IMR-90 (cell line): Measurements from ENCODE around the gene PRSS37. TPM values are rescaled to one million over a fixed set of nuclear protein-coding genes. Genes with fewer than 3 reads are reported as not detected.

Experiments used
- ATAC-seq: fragments of 200-7000 bp; cut with Tn5 transposase; 2 replicates; pipeline ENCODE4 v1.9.1; 2020; ENCODE audit warnings: low read depth, mild to moderate bottlenecking, moderate library complexity
- BruUV-seq: library from RNA; stranded (reverse); fragments of 400-500 nt; replicated peaks from 2 replicates; lab custom pipeline; 2021; lab: Mats Ljungman, UMichigan
- CTCF ChIA-PET: fragments of 300-600 bp; formaldehyde crosslinking; extraction: SDS; loops from one replicate; lab custom pipeline; 2021; ENCODE audit warnings: antibody characterized with exemption; lab: Yijun Ruan, JAX
- POLR2A ChIA-PET: fragments of 300-600 bp; sonication (Branson Sonifier 250); formaldehyde crosslinking; loops from one replicate; lab custom pipeline; 2022; ENCODE audit warnings: antibody characterized with exemption; ENCODE audit not compliant: unreplicated experiment; lab: Charles Lee
- DNase-seq: peaks from one replicate; pipeline ENCODE4 v3.0.0; 2013
- H2AFZ ChIP-seq: replicated peaks from 2 replicates; pipeline ENCODE3; 2013; ENCODE audit warnings: low read length, mild to moderate bottlenecking; ENCODE audit not compliant: poor library complexity
- H2AK5ac ChIP-seq: 2 replicates; pipeline ENCODE4 v1.6.1; 2013; ENCODE audit warnings: low read depth, low read length, inconsistent platforms
- H2AK9ac ChIP-seq: replicated peaks from 2 replicates; pipeline ENCODE3; 2013; ENCODE audit warnings: mild to moderate bottlenecking, low read depth, low read length, moderate library complexity; ENCODE audit not compliant: poor library complexity
- H2BK120ac ChIP-seq: 2 replicates; pipeline ENCODE4 v1.6.1; 2013; ENCODE audit warnings: low read depth, low read length, inconsistent platforms
- H2BK15ac ChIP-seq: 3 replicates; pipeline ENCODE4 v1.6.1; 2013; ENCODE audit warnings: low read depth, low read length, inconsistent platforms
- H2BK20ac ChIP-seq: 2 replicates; pipeline ENCODE4 v1.6.1; 2013; ENCODE audit warnings: low read depth, mild to moderate bottlenecking, inconsistent platforms, low read length, moderate library complexity
- H2BK5ac ChIP-seq: 2 replicates; pipeline ENCODE4 v1.6.1; 2013; ENCODE audit warnings: mild to moderate bottlenecking, low read depth, low read length, inconsistent platforms; ENCODE audit not compliant: poor library complexity, severe bottlenecking
- H3K14ac ChIP-seq: replicated peaks from 2 replicates; pipeline ENCODE4 v1.6.1; 2013; ENCODE audit warnings: low read depth, low read length, inconsistent platforms
- H3K18ac ChIP-seq: 2 replicates; pipeline ENCODE4 v1.6.1; 2013; ENCODE audit warnings: low read depth, low read length, control low read depth
- H3K23ac ChIP-seq: 2 replicates; pipeline ENCODE4 v1.6.1; 2013; ENCODE audit warnings: low read depth, low read length, inconsistent platforms
- H3K27ac ChIP-seq: 2 replicates; pipeline ENCODE4 v1.5.1; 2013; ENCODE audit warnings: mild to moderate bottlenecking, control low read depth, low read length; ENCODE audit not compliant: insufficient read depth
- H3K27me3 ChIP-seq: 2 replicates; pipeline ENCODE4 v1.6.1; 2013; ENCODE audit warnings: low read length; ENCODE audit not compliant: control insufficient read depth, insufficient read depth
- H3K36me3 ChIP-seq: 2 replicates; pipeline ENCODE4 v1.6.1; 2013; ENCODE audit warnings: low read length, mixed read lengths; ENCODE audit not compliant: control insufficient read depth, insufficient read depth
- H3K4ac ChIP-seq: 2 replicates; pipeline ENCODE4 v1.6.1; 2013; ENCODE audit warnings: low read depth, low read length, inconsistent platforms
- H3K4me1 ChIP-seq: 2 replicates; pipeline ENCODE4 v1.6.1; 2013; ENCODE audit warnings: low read length, mixed read lengths; ENCODE audit not compliant: control insufficient read depth, insufficient read depth
- H3K4me2 ChIP-seq: 2 replicates; pipeline ENCODE4 v1.6.1; 2013; ENCODE audit warnings: low read depth, mild to moderate bottlenecking, control low read depth, low read length, moderate library complexity
- H3K4me3 ChIP-seq: 2 replicates; pipeline ENCODE4 v1.5.1; 2013; ENCODE audit warnings: low read depth, mild to moderate bottlenecking, control low read depth, low read length, moderate library complexity; ENCODE audit not compliant: insufficient read depth
- H3K56ac ChIP-seq: 2 replicates; pipeline ENCODE4 v1.6.1; 2013; ENCODE audit warnings: low read length, inconsistent platforms; ENCODE audit not compliant: insufficient read depth; ENCODE audit errors: extremely low read depth
- H3K79me1 ChIP-seq, 2 experiments: 2 replicates each; pipeline ENCODE4 v1.6.1; 2013; ENCODE audit warnings: low read length in 2 of 2, inconsistent platforms in 1 of 2, low read depth in 1 of 2
- H3K9ac ChIP-seq: 2 replicates; pipeline ENCODE4 v1.6.1; 2013; ENCODE audit warnings: low read depth, low read length, control low read depth
- H3K9me1 ChIP-seq: 2 replicates; pipeline ENCODE4 v1.6.1; 2013; ENCODE audit warnings: low read length, inconsistent platforms; ENCODE audit not compliant: insufficient read depth
- H3K9me3 ChIP-seq: 2 replicates; pipeline ENCODE4 v1.6.1; 2013; ENCODE audit warnings: low read length; ENCODE audit not compliant: control insufficient read depth, insufficient read depth
- H4K20me1 ChIP-seq: 2 replicates; pipeline ENCODE4 v1.6.1; 2013; ENCODE audit warnings: low read length, inconsistent platforms; ENCODE audit not compliant: insufficient read depth
- H4K5ac ChIP-seq: 2 replicates; pipeline ENCODE4 v1.6.1; 2013; ENCODE audit warnings: mild to moderate bottlenecking, low read depth, low read length, control low read depth
- H4K8ac ChIP-seq, 2 experiments: 2 replicates each; pipeline ENCODE4 v1.6.1; 2013; ENCODE audit warnings: low read depth in 2 of 2, low read length in 2 of 2, control low read depth in 1 of 2, inconsistent platforms in 1 of 2
- H4K91ac ChIP-seq: 2 replicates; pipeline ENCODE4 v1.6.1; 2013; ENCODE audit warnings: low read depth, low read length, inconsistent platforms; ENCODE audit not compliant: insufficient read depth
- BHLHE40 ChIP-seq: fragments of 150-350 bp; IDR thresholded peaks from 2 replicates; pipeline ENCODE4 v1.6.1; 2016; ENCODE audit warnings: mild to moderate bottlenecking, low read depth, low read length
- CEBPB ChIP-seq: IDR thresholded peaks from 2 replicates; pipeline ENCODE4 v1.6.1; 2012; ENCODE audit warnings: low read depth, low read length, improper control_type of control experiment
- CHD1 ChIP-seq: IDR thresholded peaks from 2 replicates; pipeline ENCODE4 v1.6.1; 2012; ENCODE audit warnings: low read depth, low read length, improper control_type of control experiment
- FOS ChIP-seq: fragments of 150-350 bp; IDR thresholded peaks from 2 replicates; pipeline ENCODE4 v1.6.1; 2016; ENCODE audit warnings: low read depth, low read length
- MAFK ChIP-seq: IDR thresholded peaks from 2 replicates; pipeline ENCODE4 v1.6.1; 2012; ENCODE audit warnings: low read depth, low read length, improper control_type of control experiment
- MXI1 ChIP-seq: IDR thresholded peaks from 2 replicates; pipeline ENCODE4 v1.6.1; 2012; ENCODE audit warnings: low read depth, mild to moderate bottlenecking, low read length, moderate library complexity, borderline replicate concordance
- NFE2L2 ChIP-seq: fragments of 150-350 bp; IDR thresholded peaks from 2 replicates; pipeline ENCODE4 v1.6.1; 2016; ENCODE audit warnings: low read depth, mild to moderate bottlenecking, low read length
- POLR2A ChIP-seq: IDR thresholded peaks from 2 replicates; pipeline ENCODE4 v1.6.1; 2012; ENCODE audit warnings: mild to moderate bottlenecking, low read depth, low read length
- RCOR1 ChIP-seq: IDR thresholded peaks from 2 replicates; pipeline ENCODE4 v1.6.1; 2012; ENCODE audit warnings: mild to moderate bottlenecking, low read length, improper control_type of control experiment; ENCODE audit not compliant: insufficient replicate concordance
- RFX5 ChIP-seq: IDR thresholded peaks from 2 replicates; pipeline ENCODE4 v1.8.0; 2012; ENCODE audit warnings: low read depth, mild to moderate bottlenecking, low read length, moderate library complexity
- SMC3 ChIP-seq: fragments of 150-350 bp; IDR thresholded peaks from 2 replicates; pipeline ENCODE4 v1.6.1; 2016; ENCODE audit warnings: low read depth, mild to moderate bottlenecking, antibody characterized with exemption, low read length, moderate library complexity
- WGBS, 2 experiments: methylation state at CpG; one replicate each; pipeline versions ENCODE4 v1.1.5 to v1.1.7; 2013; ENCODE audit warnings: missing lambda C conversion rate in 2 of 2; ENCODE audit not compliant: insufficient read length in 1 of 2; ENCODE audit errors: extremely low coverage in 2 of 2; 5-methylcytosine and 5-hydroxymethylcytosine counted together
- dilution Hi-C: fragments of 300-500 bp; cut with HindIII; formaldehyde crosslinking; loops from one replicate; pipeline ENCODE4 v1.14.3; 2018; ENCODE audit warnings: low sequenced_read_pairs; ENCODE audit not compliant: unreplicated experiment
- in situ Hi-C: fragments of 300-500 bp; cut with MboI; formaldehyde crosslinking; loops from 3 replicates; pipeline ENCODE4 v1.14.3; 2019; ENCODE audit warnings: low sequenced_read_pairs, inconsistent platforms, mixed read lengths
- intact Hi-C: fragments of 100-400 bp; cut with micrococcal nuclease; formaldehyde crosslinking; loops from 2 replicates; pipeline ENCODE4 v1.10.0; 2022
- polyA plus RNA-seq, 3 experiments: library from polyadenylated mRNA; depleted of rRNA; stranded (reverse); fragments of >200 nt; gene quantifications; 2 replicates each; pipeline ENCODE4 v1.2.3, GENCODE V29; 2012; ENCODE audit warnings: low replicate concordance in 1 of 3
- total RNA-seq: library from RNA; depleted of rRNA; stranded (reverse); fragments of >200 nt; gene quantifications from 2 replicates; pipeline ENCODE4 v1.2.3, GENCODE V29; 2012
- TF ChIP-seq, protein P1 (sequence below): fragments of 150-350 bp; IDR thresholded peaks from 2 replicates; pipeline ENCODE4 v1.6.1; 2017; ENCODE audit warnings: mild to moderate bottlenecking, antibody characterized with exemption, low read length, low read depth
- TF ChIP-seq, protein P2 (sequence below): fragments of 150-350 bp; IDR thresholded peaks from 2 replicates; pipeline ENCODE4 v1.6.1; 2016; ENCODE audit warnings: low read depth, mild to moderate bottlenecking, low read length, moderate library complexity, borderline replicate concordance
- TF ChIP-seq, protein P3 (sequence below): conservative IDR thresholded peaks from 2 replicates; pipeline ENCODE4 v1.5.1; 2012; ENCODE audit warnings: mild to moderate bottlenecking, low read depth, low read length, improper control_type of control experiment

PRSS37 gene
- total and polyA plus RNA-seq, 2 of the 4 experiments (the other 2 are of a cell fraction), result not detected

DNA sequence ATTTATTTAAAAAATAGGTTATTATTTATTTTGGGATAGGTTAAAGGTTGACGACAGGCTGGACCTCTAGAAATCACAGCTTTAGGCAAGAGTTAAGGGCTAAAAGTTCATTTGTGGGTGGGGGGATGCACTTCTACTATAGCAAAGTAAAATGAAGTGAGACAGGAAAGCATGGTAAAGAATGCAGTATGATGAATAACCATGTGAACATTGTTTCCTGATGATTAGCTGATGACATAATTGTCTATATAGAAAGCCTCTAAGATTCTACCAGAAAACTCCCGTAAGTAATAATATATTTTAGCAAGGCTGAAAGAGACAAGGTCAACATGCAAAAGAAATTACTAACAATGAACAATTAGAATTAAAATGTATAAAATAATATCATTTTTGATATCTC is 25.7 kb upstream of the PRSS37 start:
- POLR2A ChIA-PET, result no interaction called here
- no peak overlapping the region for H3K18ac ChIP-seq
- no peaks in the 10 kb centered on the region for H3K36me3 ChIP-seq
- H3K4me3 ChIP-seq, result no peak overlapping the region
- no peak overlapping the region for H4K8ac ChIP-seq
- H2BK5ac ChIP-seq, result no peak overlapping the region
- dilution Hi-C loops (no loop called here), in situ Hi-C loops (no loop called here), intact Hi-C loops (no loop called here)
- TF ChIP-seq MXI1 (no peak), POLR2A (no peak), CHD1 (no peak), RFX5 (no peak), BHLHE40 (no peak), SMC3 (no peak), FOS (no peak), NFE2L2 (no peak), RCOR1 (no peak), MAFK (no peak), CEBPB (no peak)
- TF ChIP-seq, protein P1, sequence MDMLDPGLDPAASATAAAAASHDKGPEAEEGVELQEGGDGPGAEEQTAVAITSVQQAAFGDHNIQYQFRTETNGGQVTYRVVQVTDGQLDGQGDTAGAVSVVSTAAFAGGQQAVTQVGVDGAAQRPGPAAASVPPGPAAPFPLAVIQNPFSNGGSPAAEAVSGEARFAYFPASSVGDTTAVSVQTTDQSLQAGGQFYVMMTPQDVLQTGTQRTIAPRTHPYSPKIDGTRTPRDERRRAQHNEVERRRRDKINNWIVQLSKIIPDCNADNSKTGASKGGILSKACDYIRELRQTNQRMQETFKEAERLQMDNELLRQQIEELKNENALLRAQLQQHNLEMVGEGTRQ, result no peak
- TF ChIP-seq, protein P2, sequence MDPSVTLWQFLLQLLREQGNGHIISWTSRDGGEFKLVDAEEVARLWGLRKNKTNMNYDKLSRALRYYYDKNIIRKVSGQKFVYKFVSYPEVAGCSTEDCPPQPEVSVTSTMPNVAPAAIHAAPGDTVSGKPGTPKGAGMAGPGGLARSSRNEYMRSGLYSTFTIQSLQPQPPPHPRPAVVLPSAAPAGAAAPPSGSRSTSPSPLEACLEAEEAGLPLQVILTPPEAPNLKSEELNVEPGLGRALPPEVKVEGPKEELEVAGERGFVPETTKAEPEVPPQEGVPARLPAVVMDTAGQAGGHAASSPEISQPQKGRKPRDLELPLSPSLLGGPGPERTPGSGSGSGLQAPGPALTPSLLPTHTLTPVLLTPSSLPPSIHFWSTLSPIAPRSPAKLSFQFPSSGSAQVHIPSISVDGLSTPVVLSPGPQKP, result no peak
- TF ChIP-seq, protein P3, sequence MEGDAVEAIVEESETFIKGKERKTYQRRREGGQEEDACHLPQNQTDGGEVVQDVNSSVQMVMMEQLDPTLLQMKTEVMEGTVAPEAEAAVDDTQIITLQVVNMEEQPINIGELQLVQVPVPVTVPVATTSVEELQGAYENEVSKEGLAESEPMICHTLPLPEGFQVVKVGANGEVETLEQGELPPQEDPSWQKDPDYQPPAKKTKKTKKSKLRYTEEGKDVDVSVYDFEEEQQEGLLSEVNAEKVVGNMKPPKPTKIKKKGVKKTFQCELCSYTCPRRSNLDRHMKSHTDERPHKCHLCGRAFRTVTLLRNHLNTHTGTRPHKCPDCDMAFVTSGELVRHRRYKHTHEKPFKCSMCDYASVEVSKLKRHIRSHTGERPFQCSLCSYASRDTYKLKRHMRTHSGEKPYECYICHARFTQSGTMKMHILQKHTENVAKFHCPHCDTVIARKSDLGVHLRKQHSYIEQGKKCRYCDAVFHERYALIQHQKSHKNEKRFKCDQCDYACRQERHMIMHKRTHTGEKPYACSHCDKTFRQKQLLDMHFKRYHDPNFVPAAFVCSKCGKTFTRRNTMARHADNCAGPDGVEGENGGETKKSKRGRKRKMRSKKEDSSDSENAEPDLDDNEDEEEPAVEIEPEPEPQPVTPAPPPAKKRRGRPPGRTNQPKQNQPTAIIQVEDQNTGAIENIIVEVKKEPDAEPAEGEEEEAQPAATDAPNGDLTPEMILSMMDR, result no peak
- no peaks in the 10 kb centered on the region for H3K27me3 ChIP-seq
- no peak overlapping the region for H2AK9ac ChIP-seq
- no peak overlapping the region for H3K27ac ChIP-seq
- H3K4ac ChIP-seq, result no peak overlapping the region
- no peak overlapping the region for H4K91ac ChIP-seq
- no peak overlapping the region for H2BK15ac ChIP-seq
- H2AFZ ChIP-seq, result no peak overlapping the region
- peaks cover 2% of the 10 kb centered on the region for H3K9me3 ChIP-seq
- no peak overlapping the region for H4K5ac ChIP-seq
- ATAC-seq (no peak), DNase-seq (no peak)
- no peak overlapping the region for H2BK120ac ChIP-seq
- no peak overlapping the region for H3K14ac ChIP-seq
- H3K4me1 ChIP-seq, result no peaks in the 10 kb centered on the region
- no peak overlapping the region for H2AK5ac ChIP-seq
- CTCF ChIA-PET, result interaction anchor here (0.6 kb wide), 1 partner anchor 24 kb away, joined by 6 read pairs; no protein-coding TSS in a partner anchor
- H2BK20ac ChIP-seq, result no peak overlapping the region
- no peak overlapping the region for H3K9ac ChIP-seq
- H3K79me1 ChIP-seq, result no peaks in the 10 kb centered on the region
- no CpG with 5 or more reads among the region's 2 CpGs for WGBS, 2 experiments
- H3K56ac ChIP-seq, result no peak overlapping the region
- no peaks in the 10 kb centered on the region for H4K20me1 ChIP-seq
- H3K9me1 ChIP-seq, result no peaks in the 10 kb centered on the region
- no TSS peak for BruUV-seq
- H3K23ac ChIP-seq, result no peak overlapping the region
- H3K4me2 ChIP-seq, result no peak overlapping the region
